ENCODE measurements around the gene SUV39H1.

GRCh38 chrX:48713847-48714246 lies 17.3 kb downstream of the SUV39H1 start:
- TF ChIP-seq CHD7 (IDR thresholded peaks at IDR 0.05; ENCODE audit: low read depth, low read length) (no peak), CTCF (IDR thresholded peaks at IDR 0.05 in 2 of 3, conservative IDR thresholded peaks at IDR 0.05 in 1 of 3; ENCODE audit: insufficient read depth in 2 of 3, low read depth in 1 of 3, low read length in 3 of 3) (no peak), SIN3A (IDR thresholded peaks at IDR 0.05; ENCODE audit: borderline replicate concordance in 2 of 2, control insufficient read depth in 1 of 2, low read depth in 2 of 2, low read length in 2 of 2) (no peak), MXI1 (IDR thresholded peaks at IDR 0.05; ENCODE audit: low read depth, low read length) (no peak), MTA1 (IDR thresholded peaks at IDR 0.05; ENCODE audit: borderline replicate concordance) (no peak), ZNF24 (IDR thresholded peaks at IDR 0.05) (no peak), ZFP91 (CRISPR knock-in tag; IDR thresholded peaks at IDR 0.05) (no peak), HDAC2 (IDR thresholded peaks at IDR 0.05) (no peak), THRAP3 (IDR thresholded peaks at IDR 0.05; ENCODE audit: borderline replicate concordance) (no peak)

All from K562 (cell line).